HG03175 (cell line): ENCODE results near the gene ZFYVE9.

Experiments used
- ATAC-seq: cut with Tn5 transposase; IDR thresholded peaks from one replicate; pipeline ENCODE4 v1.9.1; 2021; ENCODE audit warnings: mild to moderate bottlenecking, moderate library complexity; ENCODE audit not compliant: unreplicated experiment

The ZFYVE9 gene

GRCh38 chr1:52237430-52237829 lies 95.5 kb downstream of the ZFYVE9 start:
- no peak for ATAC-seq

GRCh38 chr1:52238474-52238873 lies 96.6 kb downstream of the ZFYVE9 start:
- ATAC-seq: no peak

- ATAC-seq: no peak
Measured at GRCh38 chr1:52238887-52239707, 97.2 kb downstream of the ZFYVE9 start.

GRCh38 chr1:52239708-52240001 lies 97.8 kb downstream of the ZFYVE9 start:
- ATAC-seq: peak; percentile 68

- no peak for ATAC-seq
Measured at GRCh38 chr1:52240592-52241210, 98.8 kb downstream of the ZFYVE9 start.

GRCh38 chr1:52243221-52243987 lies 101.5 kb downstream of the ZFYVE9 start:
- ATAC-seq: no peak

GRCh38 chr1:52249831-52250230 lies 107.9 kb downstream of the ZFYVE9 start:
- no peak for ATAC-seq

GRCh38 chr1:52253421-52253820 lies 111.5 kb downstream of the ZFYVE9 start:
- no peak for ATAC-seq

GRCh38 chr1:52259886-52260285 lies 118.0 kb downstream of the ZFYVE9 start:
- ATAC-seq: no peak

- ATAC-seq: no peak
Measured at GRCh38 chr1:52263153-52263910, 121.4 kb downstream of the ZFYVE9 start.

GRCh38 chr1:52264530-52265115 lies 122.7 kb downstream of the ZFYVE9 start:
- no peak for ATAC-seq

- ATAC-seq: no peak
Measured at GRCh38 chr1:52266507-52266906, 124.6 kb downstream of the ZFYVE9 start.

- no peak for ATAC-seq
Measured at GRCh38 chr1:52268372-52268771, 126.5 kb downstream of the ZFYVE9 start.

- ATAC-seq: no peak
Measured at GRCh38 chr1:52281518-52281917, 139.6 kb downstream of the ZFYVE9 start.

GRCh38 chr1:52288286-52288685 lies 146.4 kb downstream of the ZFYVE9 start:
- no peak for ATAC-seq

GRCh38 chr1:52294580-52294979 lies 152.7 kb downstream of the ZFYVE9 start:
- ATAC-seq: no peak

GRCh38 chr1:52296345-52296744 lies 154.5 kb downstream of the ZFYVE9 start:
- no peak for ATAC-seq

- no peak for ATAC-seq
Measured at GRCh38 chr1:52305417-52306226, 163.7 kb downstream of the ZFYVE9 start.

- ATAC-seq: no peak
Measured at GRCh38 chr1:52306227-52307006, 164.5 kb downstream of the ZFYVE9 start.
